MM.1S (cell line): ENCODE measurements around the gene COL5A1.

Experiments used
- DNase-seq: peaks from one replicate; pipeline ENCODE4 v3.0.0-alpha.2; 2015
- H2AFZ ChIP-seq: fragments of 300-600 bp; sonication (generic); 2 replicates; pipeline ENCODE4 v1.6.0; 2016; ENCODE audit warnings: antibody characterized with exemption, low read length
- H3F3A ChIP-seq: fragments of 300-600 bp; sonication (generic); 2 replicates; pipeline ENCODE4 v1.6.1; 2016; ENCODE audit warnings: mild to moderate bottlenecking, antibody characterized with exemption, low read length, moderate library complexity, mixed read lengths; ENCODE audit not compliant: insufficient read depth
- H3K27ac ChIP-seq: fragments of 300-600 bp; sonication (generic); 2 replicates; pipeline ENCODE4 v1.5.1; 2016; ENCODE audit warnings: mild to moderate bottlenecking, low read length
- H3K27me3 ChIP-seq: fragments of 300-600 bp; sonication (generic); replicated peaks from 2 replicates; pipeline ENCODE4 v1.6.0; 2016; ENCODE audit warnings: low read length; ENCODE audit not compliant: insufficient read depth
- H3K36me3 ChIP-seq: fragments of 300-600 bp; sonication (generic); replicated peaks from 2 replicates; pipeline ENCODE4 v1.6.1; 2016; ENCODE audit warnings: mild to moderate bottlenecking, low read length, mixed read lengths; ENCODE audit not compliant: insufficient read depth
- H3K4me1 ChIP-seq: fragments of 300-600 bp; sonication (generic); 2 replicates; pipeline ENCODE4 v1.6.1; 2016; ENCODE audit warnings: low read length, mixed read lengths
- H3K4me2 ChIP-seq: fragments of 300-600 bp; sonication (generic); 2 replicates; pipeline ENCODE4 v1.6.0; 2016; ENCODE audit warnings: low read depth, low read length
- H3K4me3 ChIP-seq: fragments of 300-600 bp; sonication (generic); 2 replicates; pipeline ENCODE4 v1.5.1; 2016; ENCODE audit warnings: low read length, mixed read lengths
- H3K79me2 ChIP-seq: fragments of 300-600 bp; sonication (generic); 2 replicates; pipeline ENCODE4 v1.6.1; 2016; ENCODE audit warnings: mixed run types, low read length, mixed read lengths
- H3K9ac ChIP-seq: fragments of 300-600 bp; sonication (generic); 2 replicates; pipeline ENCODE4 v1.6.1; 2016; ENCODE audit warnings: low read length, mixed read lengths
- H3K9me2 ChIP-seq: fragments of 300-600 bp; sonication (generic); replicated peaks from 2 replicates; pipeline ENCODE4 v1.6.1; 2016; ENCODE audit warnings: mild to moderate bottlenecking, low read length, mixed read lengths; ENCODE audit not compliant: insufficient read depth
- H3K9me3 ChIP-seq: fragments of 300-600 bp; sonication (generic); replicated peaks from 2 replicates; pipeline ENCODE4 v1.6.1; 2016; ENCODE audit warnings: mild to moderate bottlenecking, low read length, mixed read lengths; ENCODE audit not compliant: insufficient read depth
- H4K20me1 ChIP-seq: fragments of 300-600 bp; sonication (generic); 2 replicates; pipeline ENCODE4 v1.6.1; 2016; ENCODE audit warnings: mild to moderate bottlenecking, low read length, moderate library complexity, mixed read lengths; ENCODE audit not compliant: insufficient read depth
- CTCF ChIP-seq: fragments of 300-600 bp; sonication (generic); IDR thresholded peaks from 2 replicates; pipeline ENCODE4 v1.5.1; 2016; ENCODE audit warnings: antibody characterized with exemption, low read length, mixed read lengths
- EZH2 ChIP-seq: fragments of 300-600 bp; sonication (generic); optimal IDR thresholded peaks from 2 replicates; pipeline ENCODE3; 2017; ENCODE audit warnings: low read depth, mild to moderate bottlenecking, antibody characterized with exemption, low read length, mixed read lengths
- EZH2phosphoT487 ChIP-seq: fragments of 300-600 bp; sonication (generic); IDR thresholded peaks from 2 replicates; pipeline ENCODE4 v1.6.1; 2018; ENCODE audit warnings: antibody characterized with exemption, low read length

COL5A1 gene

DNA sequence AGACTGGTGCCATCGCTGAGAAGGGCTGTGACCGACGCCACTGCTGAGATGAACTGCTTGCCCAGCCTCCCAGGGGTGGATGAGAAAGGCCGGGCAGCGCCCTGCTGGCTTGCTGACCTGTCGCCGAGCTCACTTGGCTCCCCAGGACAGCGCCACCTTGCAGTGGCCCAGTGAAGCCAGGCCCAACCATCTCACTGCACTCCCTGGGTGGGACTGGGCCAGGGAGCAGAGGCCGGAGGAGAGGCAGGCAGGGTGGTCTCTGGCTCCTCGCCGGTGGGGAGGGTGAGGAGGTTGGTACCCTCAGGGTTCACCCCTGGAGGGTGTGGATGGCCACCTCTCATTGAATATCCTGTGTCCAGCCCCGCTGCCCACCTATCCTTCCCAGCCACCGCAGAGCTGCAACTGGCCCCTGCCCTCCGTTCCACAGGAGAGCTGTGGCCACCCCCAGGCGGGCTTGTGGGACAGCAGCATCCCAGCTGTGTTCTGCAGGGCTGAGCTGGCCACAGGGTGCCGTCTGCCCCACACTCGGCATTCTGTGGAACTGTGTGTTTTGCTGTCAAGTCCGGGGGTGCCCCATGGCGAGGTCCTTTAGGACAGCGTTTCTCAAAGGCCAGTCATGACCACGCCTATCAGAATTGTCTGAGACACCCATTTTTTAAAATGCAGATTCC is 198.0 kb downstream of the COL5A1 start:
- Histone ChIP-seq H3K36me3 (no peaks in the 10 kb centered on the region), H3F3A (no peaks in the 10 kb centered on the region), H3K4me1 (no peaks in the 10 kb centered on the region)

DNA sequence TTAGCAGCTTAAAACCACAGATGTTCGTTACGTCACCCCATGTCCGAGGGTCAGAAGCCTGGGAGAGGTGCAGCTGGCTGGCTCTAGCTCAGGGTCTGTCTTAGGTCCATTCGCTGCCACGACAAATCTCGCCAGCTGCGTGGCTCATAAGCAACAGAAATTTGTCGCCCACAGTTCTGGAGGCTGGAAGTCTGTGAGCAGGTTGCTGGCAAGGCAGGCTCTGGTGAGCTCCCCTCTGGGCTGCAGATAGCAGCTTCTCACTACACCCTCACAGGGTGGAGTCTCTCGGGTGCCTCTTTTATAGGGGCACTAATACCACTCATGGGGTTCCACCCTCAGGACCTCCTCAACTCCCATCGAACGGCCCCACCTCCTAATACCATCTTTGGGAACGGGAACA is 198.9 kb downstream of the COL5A1 start:
- no peak for TF ChIP-seq CTCF
- no peak for TF ChIP-seq EZH2phosphoT487
- TF ChIP-seq EZH2 = no peak
- H3K9ac ChIP-seq = no peak overlapping the region

More for the DNA sequence above, 198.0 kb downstream of the COL5A1 start:
- no peaks in the 10 kb centered on the region for H3K9me2 ChIP-seq
- H3K4me2 ChIP-seq = no peak overlapping the region
- peaks cover 39% of the 10 kb centered on the region for H3K27me3 ChIP-seq
- no peak overlapping the region for H3K9ac ChIP-seq
- TF ChIP-seq CTCF (no peak), EZH2phosphoT487 (no peak), EZH2 (no peak)
- no peak overlapping the region for H2AFZ ChIP-seq
- no peak overlapping the region for H3K27ac ChIP-seq
- H3K79me2 ChIP-seq = no peaks in the 10 kb centered on the region
- no peak overlapping the region for H3K4me3 ChIP-seq
- no peaks in the 10 kb centered on the region for H4K20me1 ChIP-seq
- DNase-seq = no peak
- no peaks in the 10 kb centered on the region for H3K9me3 ChIP-seq

DNA sequence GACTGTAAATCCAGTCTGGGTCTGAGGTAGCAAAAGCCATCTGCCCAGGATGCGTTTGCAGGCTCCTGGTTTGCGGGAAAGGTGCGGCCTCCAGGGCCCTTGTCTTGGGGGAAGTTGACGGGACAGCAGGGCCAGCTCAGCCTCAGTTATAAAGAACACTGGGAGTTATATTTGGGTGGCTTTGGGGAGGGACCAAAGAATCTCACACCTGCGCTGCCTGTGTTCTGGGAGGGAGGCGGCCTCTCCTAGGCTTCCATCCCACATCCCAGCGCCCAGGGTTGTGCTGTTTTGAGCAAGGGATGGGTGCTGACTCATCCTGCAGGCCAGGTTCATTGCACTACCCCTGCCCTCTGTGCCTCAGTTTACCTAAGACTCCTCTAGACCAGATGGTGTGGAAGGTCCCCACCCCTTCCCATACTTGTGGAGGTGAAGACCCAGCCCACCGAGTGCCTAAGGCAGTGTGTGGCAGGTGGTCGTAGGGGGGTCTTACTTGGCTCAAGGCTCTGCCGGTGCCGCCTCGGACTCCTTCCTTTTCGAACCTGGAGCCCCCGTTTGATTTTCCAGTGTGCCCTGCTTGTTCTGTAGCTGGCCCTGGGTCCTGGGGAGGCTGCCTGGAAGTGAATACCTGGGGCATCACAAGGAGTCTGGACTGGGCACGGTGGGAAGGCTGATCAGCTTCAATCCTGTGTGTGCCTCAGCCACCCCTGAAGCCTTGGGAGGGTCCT is 199.7 kb downstream of the COL5A1 start:
- H3K4me3 ChIP-seq = no peak overlapping the region
- H3F3A ChIP-seq = no peaks in the 10 kb centered on the region
- TF ChIP-seq CTCF (no peak), EZH2phosphoT487 (no peak), EZH2 (no peak)
- H3K27ac ChIP-seq = no peak overlapping the region
- no peak overlapping the region for H3K9ac ChIP-seq
- no peaks in the 10 kb centered on the region for H3K9me2 ChIP-seq
- H3K27me3 ChIP-seq = peaks cover 52% of the 10 kb centered on the region
- no peaks in the 10 kb centered on the region for H3K36me3 ChIP-seq
- no peak for DNase-seq
- no peak overlapping the region for H3K4me2 ChIP-seq
- no peaks in the 10 kb centered on the region for H3K4me1 ChIP-seq
- H4K20me1 ChIP-seq = no peaks in the 10 kb centered on the region
- H3K9me3 ChIP-seq = no peaks in the 10 kb centered on the region
- no peaks in the 10 kb centered on the region for H3K79me2 ChIP-seq
- no peak overlapping the region for H2AFZ ChIP-seq

More for the DNA sequence above, 198.9 kb downstream of the COL5A1 start:
- H3K4me1 ChIP-seq = no peaks in the 10 kb centered on the region
- no peak overlapping the region for H3K4me2 ChIP-seq
- H3K4me3 ChIP-seq = no peak overlapping the region
- H4K20me1 ChIP-seq = no peaks in the 10 kb centered on the region
- no peaks in the 10 kb centered on the region for H3K9me2 ChIP-seq
- no peaks in the 10 kb centered on the region for H3F3A ChIP-seq
- peaks cover 48% of the 10 kb centered on the region for H3K27me3 ChIP-seq
- no peak overlapping the region for H2AFZ ChIP-seq
- no peaks in the 10 kb centered on the region for H3K79me2 ChIP-seq
- no peak for DNase-seq
- H3K36me3 ChIP-seq = no peaks in the 10 kb centered on the region
- no peaks in the 10 kb centered on the region for H3K9me3 ChIP-seq
- H3K27ac ChIP-seq = no peak overlapping the region
